ENCODE data around the gene SHROOM2.

SHROOM2 gene

GRCh38 chrX:9878146-9878820 lies 92.1 kb downstream of the SHROOM2 start:
- no peak overlapping the region for H3K4me3 ChIP-seq (ENCODE audit: low read length)
- TF ChIP-seq ZNF274 (IDR thresholded peaks at IDR 0.05; ENCODE audit: low read depth, low read length) = no peak

GRCh38 chrX:9880237-9880636 lies 94.0 kb downstream of the SHROOM2 start:
- no peak overlapping the region for H3K4me3 ChIP-seq (ENCODE audit: low read length)
- no peak for TF ChIP-seq ZNF274 (IDR thresholded peaks at IDR 0.05; ENCODE audit: low read depth, low read length)

GRCh38 chrX:9880870-9881269 lies 94.6 kb downstream of the SHROOM2 start:
- H3K4me3 ChIP-seq (ENCODE audit: low read length) = no peak overlapping the region
- no peak for TF ChIP-seq ZNF274 (IDR thresholded peaks at IDR 0.05; ENCODE audit: low read depth, low read length)

GRCh38 chrX:9882669-9883446 lies 96.6 kb downstream of the SHROOM2 start:
- TF ChIP-seq ZNF274 (IDR thresholded peaks at IDR 0.05; ENCODE audit: low read depth, low read length) = no peak
- no peak overlapping the region for H3K4me3 ChIP-seq (ENCODE audit: low read length)

GRCh38 chrX:9884031-9884779 lies 98.0 kb downstream of the SHROOM2 start:
- no peak overlapping the region for H3K4me3 ChIP-seq (ENCODE audit: low read length)
- TF ChIP-seq ZNF274 (IDR thresholded peaks at IDR 0.05; ENCODE audit: low read depth, low read length) = no peak

- no peak overlapping the region for H3K4me3 ChIP-seq (ENCODE audit: low read length)
- no peak for TF ChIP-seq ZNF274 (IDR thresholded peaks at IDR 0.05; ENCODE audit: low read depth, low read length)
These were observed 98.9 kb downstream of the SHROOM2 start for GRCh38 chrX:9885150-9885549.

GRCh38 chrX:9887659-9888297 lies 101.5 kb downstream of the SHROOM2 start:
- no peak overlapping the region for H3K4me3 ChIP-seq (ENCODE audit: low read length)
- no peak for TF ChIP-seq ZNF274 (IDR thresholded peaks at IDR 0.05; ENCODE audit: low read depth, low read length)

- no peak for TF ChIP-seq ZNF274 (IDR thresholded peaks at IDR 0.05; ENCODE audit: low read depth, low read length)
These were observed 102.8 kb downstream of the SHROOM2 start for GRCh38 chrX:9888953-9889470.

GRCh38 chrX:9890681-9891091 lies 104.5 kb downstream of the SHROOM2 start:
- H3K4me3 ChIP-seq (ENCODE audit: low read length) = no peak overlapping the region
- no peak for TF ChIP-seq ZNF274 (IDR thresholded peaks at IDR 0.05; ENCODE audit: low read depth, low read length)

More at GRCh38 chrX:9888953-9889470, 102.8 kb downstream of the SHROOM2 start:
- no peak overlapping the region for H3K4me3 ChIP-seq (ENCODE audit: low read length)

GRCh38 chrX:9895225-9895912 lies 109.1 kb downstream of the SHROOM2 start:
- no peak for TF ChIP-seq ZNF274 (IDR thresholded peaks at IDR 0.05; ENCODE audit: low read depth, low read length)
- no peak overlapping the region for H3K4me3 ChIP-seq (ENCODE audit: low read length)

- no peak for TF ChIP-seq ZNF274 (IDR thresholded peaks at IDR 0.05; ENCODE audit: low read depth, low read length)
- no peak overlapping the region for H3K4me3 ChIP-seq (ENCODE audit: low read length)
These were observed 111.5 kb downstream of the SHROOM2 start for GRCh38 chrX:9897761-9898161.

- no peak for TF ChIP-seq ZNF274 (IDR thresholded peaks at IDR 0.05; ENCODE audit: low read depth, low read length)
These were observed 113.4 kb downstream of the SHROOM2 start for GRCh38 chrX:9899640-9900111.

GRCh38 chrX:9902656-9903055 lies 116.4 kb downstream of the SHROOM2 start:
- no peak for TF ChIP-seq ZNF274 (IDR thresholded peaks at IDR 0.05; ENCODE audit: low read depth, low read length)
- H3K4me3 ChIP-seq (ENCODE audit: low read length) = no peak overlapping the region

More at GRCh38 chrX:9899640-9900111, 113.4 kb downstream of the SHROOM2 start:
- H3K4me3 ChIP-seq (ENCODE audit: low read length) = no peak overlapping the region
